Loucy (cell line): Measurements from ENCODE around the gene CASZ1.

ENCODE experiments used
- H2AFZ ChIP-seq: fragments of 200-600 bp; sonication (generic); 2 replicates; pipeline ENCODE4 v1.6.0; 2016; ENCODE audit warnings: antibody characterized with exemption, mild to moderate bottlenecking, low read length, moderate library complexity
- H3F3A ChIP-seq: fragments of 200-600 bp; 2 replicates; pipeline ENCODE4 v1.6.0; 2016; ENCODE audit warnings: antibody characterized with exemption, low read depth, mild to moderate bottlenecking
- H3K27me3 ChIP-seq: fragments of 200-600 bp; sonication (generic); 2 replicates; pipeline ENCODE4 v1.6.1; 2014; ENCODE audit warnings: low read length, mild to moderate bottlenecking; ENCODE audit not compliant: insufficient read depth, poor library complexity, severe bottlenecking
- H3K36me3 ChIP-seq: fragments of 200-600 bp; sonication (generic); 2 replicates; pipeline ENCODE4 v1.6.1; 2016; ENCODE audit warnings: low read length; ENCODE audit not compliant: insufficient read depth
- H3K4me1 ChIP-seq: fragments of 200-600 bp; sonication (generic); 2 replicates; pipeline ENCODE4 v1.5.1; 2014; ENCODE audit warnings: low read length, mild to moderate bottlenecking; ENCODE audit not compliant: insufficient read depth, poor library complexity, severe bottlenecking
- H3K4me2 ChIP-seq: fragments of 200-600 bp; sonication (generic); 2 replicates; pipeline ENCODE4 v1.6.0; 2014; ENCODE audit warnings: antibody characterized with exemption, low read length, low read depth, mild to moderate bottlenecking; ENCODE audit not compliant: poor library complexity, severe bottlenecking
- H3K4me3 ChIP-seq: fragments of 200-600 bp; sonication (generic); 2 replicates; pipeline ENCODE4 v1.5.1; 2014; ENCODE audit warnings: low read length, mild to moderate bottlenecking, mixed read lengths; ENCODE audit not compliant: poor library complexity, severe bottlenecking
- H3K79me2 ChIP-seq: fragments of 200-600 bp; sonication (generic); 2 replicates; pipeline ENCODE4 v1.6.1; 2014; ENCODE audit warnings: low read length; ENCODE audit not compliant: insufficient read depth
- H3K9ac ChIP-seq: fragments of 200-600 bp; sonication (generic); 2 replicates; pipeline ENCODE4 v1.6.0; 2014; ENCODE audit warnings: mild to moderate bottlenecking, low read depth, low read length, moderate library complexity; ENCODE audit not compliant: poor library complexity, severe bottlenecking
- H3K9me2 ChIP-seq: fragments of 200-600 bp; sonication (generic); replicated peaks from 2 replicates; pipeline ENCODE4 v1.6.1; 2016; ENCODE audit warnings: low read depth, low read length, mixed read lengths
- H3K9me3 ChIP-seq: fragments of 200-600 bp; sonication (generic); 2 replicates; pipeline ENCODE4 v1.6.1; 2014; ENCODE audit warnings: mild to moderate bottlenecking, antibody characterized with exemption, low read length, low read depth; ENCODE audit not compliant: insufficient read depth
- H4K20me1 ChIP-seq: fragments of 200-600 bp; sonication (generic); 2 replicates; pipeline ENCODE4 v1.6.0; 2014; ENCODE audit warnings: antibody characterized with exemption, low read length, mild to moderate bottlenecking; ENCODE audit not compliant: insufficient read depth, poor library complexity, severe bottlenecking
- EZH2phosphoT487 ChIP-seq: fragments of 200-600 bp; IDR thresholded peaks from 2 replicates; pipeline ENCODE4 v1.6.1; 2018; ENCODE audit warnings: antibody characterized with exemption, mild to moderate bottlenecking, moderate library complexity, borderline replicate concordance
- TF ChIP-seq, protein P1 (sequence below): fragments of 200-600 bp; sonication (generic); conservative IDR thresholded peaks from 2 replicates; pipeline ENCODE4 v1.5.1; 2014; ENCODE audit warnings: mild to moderate bottlenecking, antibody characterized with exemption, low read length

The CASZ1 gene

GRCh38 chr1:10688409-10688786 lies 108.0 kb downstream of the CASZ1 start:
- no peaks in the 10 kb centered on the region for H3F3A ChIP-seq
- no peaks in the 10 kb centered on the region for H3K9me2 ChIP-seq
- TF ChIP-seq, protein P1, sequence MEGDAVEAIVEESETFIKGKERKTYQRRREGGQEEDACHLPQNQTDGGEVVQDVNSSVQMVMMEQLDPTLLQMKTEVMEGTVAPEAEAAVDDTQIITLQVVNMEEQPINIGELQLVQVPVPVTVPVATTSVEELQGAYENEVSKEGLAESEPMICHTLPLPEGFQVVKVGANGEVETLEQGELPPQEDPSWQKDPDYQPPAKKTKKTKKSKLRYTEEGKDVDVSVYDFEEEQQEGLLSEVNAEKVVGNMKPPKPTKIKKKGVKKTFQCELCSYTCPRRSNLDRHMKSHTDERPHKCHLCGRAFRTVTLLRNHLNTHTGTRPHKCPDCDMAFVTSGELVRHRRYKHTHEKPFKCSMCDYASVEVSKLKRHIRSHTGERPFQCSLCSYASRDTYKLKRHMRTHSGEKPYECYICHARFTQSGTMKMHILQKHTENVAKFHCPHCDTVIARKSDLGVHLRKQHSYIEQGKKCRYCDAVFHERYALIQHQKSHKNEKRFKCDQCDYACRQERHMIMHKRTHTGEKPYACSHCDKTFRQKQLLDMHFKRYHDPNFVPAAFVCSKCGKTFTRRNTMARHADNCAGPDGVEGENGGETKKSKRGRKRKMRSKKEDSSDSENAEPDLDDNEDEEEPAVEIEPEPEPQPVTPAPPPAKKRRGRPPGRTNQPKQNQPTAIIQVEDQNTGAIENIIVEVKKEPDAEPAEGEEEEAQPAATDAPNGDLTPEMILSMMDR, result no peak
- no peak for TF ChIP-seq EZH2phosphoT487
- H3K4me1 ChIP-seq, result peaks cover 62% of the 10 kb centered on the region
- H2AFZ ChIP-seq, result no peak overlapping the region
- H3K4me3 ChIP-seq, result no peak overlapping the region
- peaks cover 87% of the 10 kb centered on the region for H3K79me2 ChIP-seq
- no peak overlapping the region for H3K9ac ChIP-seq
- H4K20me1 ChIP-seq, result peaks cover 9% of the 10 kb centered on the region
- H3K4me2 ChIP-seq, result peak overlapping the region; percentile 54
- no peaks in the 10 kb centered on the region for H3K9me3 ChIP-seq
- H3K36me3 ChIP-seq, result no peaks in the 10 kb centered on the region
- H3K27me3 ChIP-seq, result no peaks in the 10 kb centered on the region

- Histone ChIP-seq H3K4me1 (peaks cover 58% of the 10 kb centered on the region), H3K79me2 (peaks cover 86% of the 10 kb centered on the region), H3F3A (no peaks in the 10 kb centered on the region), H4K20me1 (peaks cover 6% of the 10 kb centered on the region), H3K9me3 (no peaks in the 10 kb centered on the region), H3K27me3 (no peaks in the 10 kb centered on the region), H2AFZ (no peak overlapping the region), H3K4me3 (no peak overlapping the region), H3K4me2 (no peak overlapping the region), H3K9me2 (no peaks in the 10 kb centered on the region), H3K9ac (no peak overlapping the region), H3K36me3 (no peaks in the 10 kb centered on the region)
- TF ChIP-seq, protein P1, result no peak
- TF ChIP-seq EZH2phosphoT487, result no peak
Measured at GRCh38 chr1:10687782-10688408, 108.6 kb downstream of the CASZ1 start.

- Histone ChIP-seq H3K9me2 (no peaks in the 10 kb centered on the region), H3K9me3 (no peaks in the 10 kb centered on the region), H4K20me1 (peaks cover 4% of the 10 kb centered on the region), H3K36me3 (no peaks in the 10 kb centered on the region), H3F3A (no peaks in the 10 kb centered on the region), H3K9ac (no peak overlapping the region), H2AFZ (no peak overlapping the region), H3K4me1 (peaks cover 53% of the 10 kb centered on the region), H3K4me3 (no peak overlapping the region), H3K27me3 (no peaks in the 10 kb centered on the region), H3K4me2 (no peak overlapping the region), H3K79me2 (peaks cover 79% of the 10 kb centered on the region)
- no peak for TF ChIP-seq EZH2phosphoT487
- TF ChIP-seq, protein P1, result no peak
Measured at GRCh38 chr1:10687251-10687651, 109.2 kb downstream of the CASZ1 start.
